AG04450 (cell line): Measurements from ENCODE around the gene UQCRQ. TPM values are rescaled to one million over a fixed set of nuclear protein-coding genes. Genes with fewer than 3 reads are reported as not detected.

Experiments used
- CTCF ChIA-PET: fragments of 300-600, 350-600 bp; formaldehyde crosslinking; extraction: SDS; loops from one replicate; lab custom pipeline; 2022; ENCODE audit warnings: antibody characterized with exemption, inconsistent platforms; lab: Charles Lee
- POLR2A ChIA-PET: fragments of 350-600 bp; formaldehyde crosslinking; extraction: SDS; loops from one replicate; lab custom pipeline; 2021; ENCODE audit warnings: antibody characterized with exemption, inconsistent platforms; lab: Yijun Ruan, JAX
- DNase-seq: peaks from one replicate; pipeline ENCODE4 v3.0.0-alpha.2; 2011; ENCODE audit warnings: low read depth, low spot score
- H3K27ac ChIP-seq: one replicate; pipeline ENCODE4 v1.5.1; 2012; ENCODE audit warnings: low read depth, low read length, control low read depth
- H3K27me3 ChIP-seq: one replicate; pipeline ENCODE4 v1.6.0; 2012; ENCODE audit warnings: low read length; ENCODE audit not compliant: control insufficient read depth, insufficient read depth
- H3K4me3 ChIP-seq: 2 replicates; pipeline ENCODE4 v1.5.1; 2011; ENCODE audit warnings: mild to moderate bottlenecking, low read depth, low read length, control low read depth
- H3K9me3 ChIP-seq: 2 replicates; pipeline ENCODE4 v1.5.1; 2012; ENCODE audit warnings: low read length; ENCODE audit not compliant: control insufficient read depth, insufficient read depth
- polyA plus RNA-seq: library from polyadenylated mRNA; depleted of rRNA; stranded (reverse); fragments of >200 nt; gene quantifications from 2 replicates; pipeline ENCODE4 v1.2.3, GENCODE V29; 2011
- TF ChIP-seq, protein P1 (sequence below): IDR thresholded peaks from 2 replicates; pipeline ENCODE4 v1.5.1; 2011; ENCODE audit warnings: low read depth, low read length, control low read depth, inconsistent platforms

Gene UQCRQ
- polyA plus RNA-seq, 1 experiment, result 318 TPM

- peak overlapping the region; percentile 70 for H3K4me3 ChIP-seq
Measured at GRCh38 chr5:132831095-132831860, 35.2 kb upstream of the UQCRQ start.

GRCh38 chr5:132832612-132833011, 33.8 kb upstream of the UQCRQ start:
- CTCF ChIA-PET, result interaction anchor here (0.9 to 5.9 kb wide), 2 partner anchors 13 to 28 kb away, joined by 3 to 44 read pairs; no protein-coding TSS in a partner anchor
- H3K9me3 ChIP-seq, result no peaks in the 10 kb centered on the region
- no peak overlapping the region for H3K4me3 ChIP-seq
- POLR2A ChIA-PET, result interaction anchor here (1.3 kb wide), 1 partner anchor 34 kb away, joined by 5 read pairs; the partner anchor contains the start of genes GDF9 and UQCRQ
- TF ChIP-seq, protein P1, sequence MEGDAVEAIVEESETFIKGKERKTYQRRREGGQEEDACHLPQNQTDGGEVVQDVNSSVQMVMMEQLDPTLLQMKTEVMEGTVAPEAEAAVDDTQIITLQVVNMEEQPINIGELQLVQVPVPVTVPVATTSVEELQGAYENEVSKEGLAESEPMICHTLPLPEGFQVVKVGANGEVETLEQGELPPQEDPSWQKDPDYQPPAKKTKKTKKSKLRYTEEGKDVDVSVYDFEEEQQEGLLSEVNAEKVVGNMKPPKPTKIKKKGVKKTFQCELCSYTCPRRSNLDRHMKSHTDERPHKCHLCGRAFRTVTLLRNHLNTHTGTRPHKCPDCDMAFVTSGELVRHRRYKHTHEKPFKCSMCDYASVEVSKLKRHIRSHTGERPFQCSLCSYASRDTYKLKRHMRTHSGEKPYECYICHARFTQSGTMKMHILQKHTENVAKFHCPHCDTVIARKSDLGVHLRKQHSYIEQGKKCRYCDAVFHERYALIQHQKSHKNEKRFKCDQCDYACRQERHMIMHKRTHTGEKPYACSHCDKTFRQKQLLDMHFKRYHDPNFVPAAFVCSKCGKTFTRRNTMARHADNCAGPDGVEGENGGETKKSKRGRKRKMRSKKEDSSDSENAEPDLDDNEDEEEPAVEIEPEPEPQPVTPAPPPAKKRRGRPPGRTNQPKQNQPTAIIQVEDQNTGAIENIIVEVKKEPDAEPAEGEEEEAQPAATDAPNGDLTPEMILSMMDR, result no peak
- H3K27ac ChIP-seq, result no peak overlapping the region
- H3K27me3 ChIP-seq, result no peaks in the 10 kb centered on the region
- no peak for DNase-seq

More at GRCh38 chr5:132831095-132831860, 35.2 kb upstream of the UQCRQ start:
- ChIA-PET POLR2A (interaction anchor here (1.3 to 2.6 kb wide), 2 partner anchors 34 to 35 kb away, joined by 7 to 12 read pairs; partner anchors contain the start of genes GDF9 and UQCRQ), CTCF (interaction anchor here (0.7 to 5.9 kb wide), 8 partner anchors 11 to 445 kb away, joined by 4 to 44 read pairs (median 10); no protein-coding TSS in a partner anchor)
- H3K27me3 ChIP-seq, result no peaks in the 10 kb centered on the region
- no peak for DNase-seq
- H3K27ac ChIP-seq, result no peak overlapping the region
- TF ChIP-seq, protein P1, result no peak
- no peaks in the 10 kb centered on the region for H3K9me3 ChIP-seq

DNA sequence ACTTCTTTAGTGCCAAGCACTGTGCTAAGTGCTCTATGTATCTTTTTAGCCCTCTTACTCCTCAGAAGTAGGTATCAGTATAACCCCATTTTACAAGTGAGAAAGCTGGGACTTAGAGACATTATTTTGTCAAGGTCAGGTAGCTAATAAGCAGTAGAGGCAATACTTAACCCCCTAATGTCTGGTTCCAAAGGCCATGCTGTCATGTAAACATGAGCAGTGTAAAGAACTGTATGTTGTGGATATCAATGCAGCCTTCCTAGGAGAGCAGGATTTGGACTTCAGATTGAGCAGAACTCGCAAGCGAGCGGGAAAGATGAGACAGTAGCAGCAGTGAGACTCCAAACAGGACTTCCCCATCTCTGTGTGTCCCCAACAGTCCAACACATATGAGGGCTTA, 32.4 kb upstream of the UQCRQ start:
- H3K27me3 ChIP-seq, result no peaks in the 10 kb centered on the region
- DNase-seq, result no peak
- CTCF ChIA-PET, result interaction anchor here (1.4 to 2.1 kb wide), 2 partner anchors 14 to 49 kb away, joined by 6 to 11 read pairs; no protein-coding TSS in a partner anchor
- no peak overlapping the region for H3K27ac ChIP-seq
- H3K9me3 ChIP-seq, result no peaks in the 10 kb centered on the region
- TF ChIP-seq, protein P1, result no peak
- POLR2A ChIA-PET, result interaction anchor here (0.7 kb wide), 1 partner anchor 48 kb away, joined by 3 read pairs; no protein-coding TSS in a partner anchor
- no peak overlapping the region for H3K4me3 ChIP-seq

- ChIA-PET POLR2A (interaction anchor here (1.3 kb wide), 1 partner anchor 29 kb away, joined by 3 read pairs; the partner anchor contains the start of genes GDF9 and UQCRQ), CTCF (no interaction called here)
- no peaks in the 10 kb centered on the region for H3K27me3 ChIP-seq
- no peak overlapping the region for H3K4me3 ChIP-seq
- H3K9me3 ChIP-seq, result no peaks in the 10 kb centered on the region
- no peak overlapping the region for H3K27ac ChIP-seq
- TF ChIP-seq, protein P1, result no peak
- DNase-seq, result no peak
Measured at GRCh38 chr5:132836852-132837251, 29.6 kb upstream of the UQCRQ start.

- POLR2A ChIA-PET, result no interaction called here
- no peak for DNase-seq
- Histone ChIP-seq H3K27me3 (no peaks in the 10 kb centered on the region), H3K9me3 (no peaks in the 10 kb centered on the region), H3K27ac (no peak overlapping the region), H3K4me3 (no peak overlapping the region)
- CTCF ChIA-PET, result no interaction called here
- TF ChIP-seq, protein P1, result no peak
Measured at GRCh38 chr5:132837868-132838267, 28.6 kb upstream of the UQCRQ start.
